GM18517 (cell line): Measurements from ENCODE around the gene ASPG.

Experiments used
- ATAC-seq: cut with Tn5 transposase; IDR thresholded peaks from one replicate; pipeline ENCODE4 v1.9.1; 2021; ENCODE audit warnings: mild to moderate bottlenecking, moderate library complexity; ENCODE audit not compliant: unreplicated experiment

The ASPG gene

GRCh38 chr14:104093366-104094055 is 8.0 kb downstream of the ASPG start:
- ATAC-seq: no peak

- ATAC-seq: no peak
Measured at GRCh38 chr14:104094056-104094708, 8.7 kb downstream of the ASPG start.

GRCh38 chr14:104094709-104095425 is 9.4 kb downstream of the ASPG start:
- no peak for ATAC-seq

GRCh38 chr14:104095426-104096310 is 10.2 kb downstream of the ASPG start:
- no peak for ATAC-seq

GRCh38 chr14:104096318-104096717 is 10.8 kb downstream of the ASPG start:
- ATAC-seq: no peak

- no peak for ATAC-seq
Measured at GRCh38 chr14:104096751-104097700, 11.5 kb downstream of the ASPG start.

GRCh38 chr14:104098272-104099095 is 13.0 kb downstream of the ASPG start:
- no peak for ATAC-seq

- no peak for ATAC-seq
Measured at GRCh38 chr14:104099096-104100041, 13.9 kb downstream of the ASPG start.

- ATAC-seq: no peak
Measured at GRCh38 chr14:104100171-104101085, 14.9 kb downstream of the ASPG start.

GRCh38 chr14:104101086-104101621 is 15.7 kb downstream of the ASPG start:
- no peak for ATAC-seq

- no peak for ATAC-seq
Measured at GRCh38 chr14:104101651-104102281, 16.3 kb downstream of the ASPG start.

- no peak for ATAC-seq
Measured at GRCh38 chr14:104102282-104102914, 16.9 kb downstream of the ASPG start.

- no peak for ATAC-seq
Measured at GRCh38 chr14:104103061-104103445, 17.6 kb downstream of the ASPG start.

- ATAC-seq: no peak
Measured at GRCh38 chr14:104103446-104104075, 18.1 kb downstream of the ASPG start.
